NOMO-1 treated with DMSO at 0.1 percent for 48 hours (cell line): ENCODE measurements around the gene PRIMA1.

Experiments
- DNase-seq: peaks from one replicate; lab custom pipeline; 2025; ENCODE audit not compliant: unreplicated experiment; lab: John Stamatoyannopoulos, UW

The PRIMA1 gene

DNA sequence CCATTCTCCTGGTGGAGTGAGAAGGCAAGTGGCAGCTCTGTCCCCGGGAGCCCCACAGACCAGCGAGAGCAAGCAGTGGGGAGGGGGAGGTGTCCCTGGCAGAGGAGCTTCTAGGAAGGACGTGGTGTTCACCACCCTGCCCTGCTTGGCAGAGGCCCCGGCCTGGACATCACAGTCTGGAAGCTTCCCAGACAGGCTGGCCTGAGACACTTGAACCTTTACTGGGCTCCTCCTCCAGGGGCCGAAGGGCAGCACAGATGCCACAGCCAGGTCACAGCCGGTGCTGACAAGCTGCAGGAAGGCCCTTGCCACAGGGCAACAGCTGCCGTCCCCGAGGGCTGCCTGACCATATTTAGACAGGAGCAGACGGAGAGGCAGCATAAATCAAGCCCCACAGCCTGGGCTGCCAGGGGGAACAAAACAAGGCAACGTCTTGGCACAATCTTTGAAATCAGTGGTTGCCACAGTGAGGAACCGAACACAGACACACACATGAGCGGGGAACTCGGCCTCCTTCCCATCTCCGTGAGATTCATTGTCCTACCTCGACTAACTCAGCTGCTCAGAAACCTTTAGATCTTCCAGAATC lies 28.5 kb downstream of the PRIMA1 start:
- no peak for DNase-seq

DNA sequence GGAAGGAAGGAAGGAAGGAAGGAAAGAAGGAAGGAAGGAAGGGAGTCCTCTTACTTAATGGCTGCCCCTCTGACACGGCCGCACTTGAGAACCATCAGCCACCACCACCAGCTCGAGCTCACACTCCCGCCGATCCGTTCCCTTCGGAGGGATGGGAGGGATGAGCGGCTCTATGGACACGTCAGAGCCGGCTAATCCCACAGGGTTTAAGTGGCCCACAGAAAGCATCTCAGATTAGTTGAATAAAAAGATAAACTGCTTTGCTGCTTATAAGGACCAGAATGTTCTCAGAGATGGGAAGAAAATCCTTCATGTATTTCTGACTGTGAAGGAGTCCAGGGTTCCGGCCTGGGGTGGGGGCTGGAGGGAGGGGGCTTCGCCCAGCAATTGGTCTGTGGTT lies 31.1 kb downstream of the PRIMA1 start:
- DNase-seq, result no peak

DNA sequence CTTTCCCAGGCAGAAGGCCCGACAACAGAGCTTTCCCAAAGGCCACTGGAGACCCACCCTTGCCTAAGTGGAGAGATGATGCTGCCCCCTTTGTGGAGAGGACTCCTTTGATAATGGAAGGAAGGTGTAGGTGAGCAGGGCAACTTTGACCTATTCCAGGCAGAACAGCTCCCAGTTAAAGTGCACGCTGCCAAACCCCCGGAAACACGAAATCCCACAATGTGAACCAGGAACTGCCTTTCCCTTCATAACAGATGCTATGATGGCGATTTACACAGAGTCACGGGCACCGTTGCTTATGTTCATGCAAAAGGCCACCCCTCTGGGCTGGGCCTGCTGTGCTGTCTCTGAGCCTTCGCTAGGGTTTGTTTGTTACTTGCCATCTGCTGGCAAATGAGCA lies 34.6 kb downstream of the PRIMA1 start:
- no peak for DNase-seq

DNA sequence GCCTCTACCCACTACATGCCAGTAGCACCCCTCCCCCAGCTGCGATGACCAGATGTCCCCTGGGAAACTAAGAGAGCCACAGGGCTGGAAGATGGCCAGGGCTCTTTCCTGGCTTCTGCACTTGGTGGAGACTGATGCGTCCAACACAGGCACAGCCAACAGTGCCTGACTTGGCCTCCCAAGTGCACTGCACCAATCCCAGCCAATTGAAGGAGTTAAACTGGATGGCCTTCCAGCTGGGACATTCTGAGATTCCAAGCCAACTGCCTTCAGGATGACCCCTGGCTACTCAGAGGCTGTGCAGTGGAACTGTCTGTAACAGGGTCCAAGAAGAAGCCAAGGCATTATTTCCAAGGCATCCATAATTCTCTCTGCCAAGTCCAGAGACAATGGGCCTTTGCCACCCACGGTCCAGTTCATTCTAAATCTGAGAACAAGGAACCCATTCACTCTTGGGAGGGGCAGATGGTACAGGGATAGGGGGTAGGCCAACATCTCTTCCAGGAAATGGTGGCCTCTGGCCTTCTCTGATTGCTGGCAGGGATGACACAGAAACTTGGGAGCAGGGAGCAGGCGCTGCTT lies 35.2 kb downstream of the PRIMA1 start:
- DNase-seq, result no peak

DNA sequence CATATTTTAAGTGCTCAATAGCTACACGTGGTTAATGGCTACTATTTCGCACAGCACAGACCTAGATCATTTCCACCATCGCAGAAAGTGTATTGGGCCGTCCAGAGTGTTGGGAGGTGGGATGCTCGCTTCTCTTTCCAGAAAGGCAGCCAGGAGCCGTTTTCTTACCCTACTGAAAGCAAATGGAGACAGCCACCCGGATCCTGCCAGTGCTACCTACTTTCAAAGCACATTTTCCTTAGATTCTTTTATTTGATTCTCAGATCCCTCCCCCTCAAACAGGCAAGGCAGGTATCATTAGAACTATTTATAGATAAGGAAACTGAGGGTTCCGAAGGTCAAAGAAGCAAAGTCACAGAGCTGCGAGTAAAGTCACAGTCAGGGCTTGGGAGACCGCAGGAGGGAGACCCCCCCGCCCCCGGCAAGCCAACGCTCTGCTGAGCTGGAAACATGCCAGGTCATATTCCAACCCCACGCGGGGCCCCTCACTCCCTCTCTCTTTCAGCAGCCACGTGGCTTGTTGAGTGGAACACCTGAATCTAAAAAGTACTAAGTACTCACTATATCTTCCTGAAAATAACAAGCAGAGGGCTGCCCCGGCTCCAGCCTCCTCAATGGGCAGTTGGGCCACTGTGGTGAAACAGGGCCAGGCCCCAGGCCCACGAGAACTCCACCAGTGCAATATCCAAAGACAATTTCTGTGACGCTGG lies 36.2 kb downstream of the PRIMA1 start:
- DNase-seq, result no peak

DNA sequence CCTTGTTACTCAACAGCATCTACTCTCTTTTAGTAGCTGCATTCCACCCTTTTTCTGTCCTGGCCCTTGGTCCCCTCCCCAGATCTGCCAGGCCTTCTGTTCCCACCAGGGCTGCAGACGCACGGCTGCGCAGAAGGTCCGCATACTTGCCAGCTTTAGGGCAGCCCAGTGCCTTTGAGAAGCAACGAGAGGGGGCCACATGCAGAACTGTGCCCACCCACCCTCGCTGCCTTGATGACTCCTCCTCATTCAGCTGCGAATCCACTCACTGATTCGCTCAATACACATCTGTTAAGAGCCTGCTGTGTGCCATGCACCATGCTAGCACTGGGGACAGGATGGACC lies 39.2 kb downstream of the PRIMA1 start:
- DNase-seq, result no peak

DNA sequence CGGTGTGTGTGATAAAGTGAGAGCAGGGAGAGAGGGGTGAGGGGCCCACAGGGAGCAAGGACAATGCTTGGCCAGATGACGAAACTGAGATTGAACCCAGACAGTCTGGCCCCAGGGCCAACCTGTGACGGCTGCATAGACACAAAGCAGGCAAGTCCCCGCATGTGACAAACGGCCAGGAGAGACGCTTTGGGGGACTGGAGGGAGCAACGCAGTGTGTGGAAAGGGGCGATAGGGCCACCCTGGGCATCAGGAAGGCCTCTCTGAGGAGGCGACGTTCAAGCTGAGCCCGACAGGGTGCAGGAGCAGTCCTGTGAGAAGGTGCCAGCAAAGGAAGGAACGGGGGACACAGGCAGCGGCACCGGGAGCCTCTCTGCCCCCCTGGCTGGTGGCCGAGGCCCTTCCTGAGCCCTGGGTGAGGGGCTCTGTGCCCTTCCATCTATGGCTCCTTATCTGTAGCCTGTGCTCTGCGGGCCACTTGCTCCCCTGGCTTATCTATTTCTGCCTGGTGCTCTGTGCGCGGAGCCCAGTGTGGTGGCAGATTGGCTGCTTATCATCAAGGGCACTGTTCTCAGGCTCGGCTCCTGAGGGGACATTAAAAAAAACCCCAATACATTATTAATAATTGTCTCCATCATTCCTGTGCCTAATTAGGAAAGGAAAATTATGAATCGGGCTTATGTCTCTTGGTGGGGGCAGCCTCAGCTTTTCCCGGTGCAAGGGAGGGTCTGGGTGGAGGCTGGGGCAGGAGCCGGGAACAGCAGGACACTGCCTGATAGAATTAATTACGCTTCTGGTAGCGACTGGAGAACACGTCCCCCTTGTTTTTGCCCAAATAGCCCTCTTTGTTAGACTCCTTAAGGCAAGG lies 39.8 kb downstream of the PRIMA1 start:
- DNase-seq, result no peak

DNA sequence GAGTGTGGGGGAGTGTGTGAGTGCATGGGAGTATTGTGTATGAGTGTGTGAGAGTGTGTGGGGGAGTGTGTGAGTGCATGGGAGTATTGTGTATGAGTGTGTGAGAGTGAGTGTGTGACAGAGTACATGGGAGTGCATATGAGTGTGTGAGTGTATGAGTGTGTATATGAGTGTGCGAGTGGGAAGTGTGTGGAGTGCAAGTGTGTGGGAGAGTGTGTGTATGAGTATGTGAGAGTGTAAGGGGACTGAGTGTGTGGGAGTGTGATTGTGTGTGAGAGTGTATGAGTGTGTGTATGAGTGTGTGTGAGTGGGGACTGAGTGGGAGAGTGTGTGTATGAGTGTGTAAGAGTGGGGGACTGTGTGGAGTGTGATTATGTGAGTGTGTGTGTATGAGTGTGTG lies 40.7 kb downstream of the PRIMA1 start:
- no peak for DNase-seq

DNA sequence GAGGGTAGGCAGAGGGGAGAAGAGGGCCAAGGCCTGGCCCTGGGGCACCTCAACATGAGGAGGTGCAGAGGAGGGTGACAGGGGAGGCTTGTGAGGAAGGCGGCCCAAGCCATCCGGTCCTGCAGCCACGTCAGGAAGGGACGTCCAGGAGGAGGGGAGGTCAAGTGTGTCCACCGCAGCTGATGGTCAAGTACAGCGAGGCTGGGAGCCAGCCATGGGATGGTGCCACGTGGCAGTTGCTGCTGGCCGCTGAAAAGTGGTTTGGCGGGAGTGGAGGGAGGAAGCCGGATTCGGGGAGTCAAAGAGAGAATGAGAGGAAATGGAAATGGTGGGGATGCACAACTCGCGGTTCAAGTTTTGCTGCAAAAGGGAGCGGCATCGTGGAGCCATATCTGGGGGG lies 41.2 kb downstream of the PRIMA1 start:
- DNase-seq, result no peak

DNA sequence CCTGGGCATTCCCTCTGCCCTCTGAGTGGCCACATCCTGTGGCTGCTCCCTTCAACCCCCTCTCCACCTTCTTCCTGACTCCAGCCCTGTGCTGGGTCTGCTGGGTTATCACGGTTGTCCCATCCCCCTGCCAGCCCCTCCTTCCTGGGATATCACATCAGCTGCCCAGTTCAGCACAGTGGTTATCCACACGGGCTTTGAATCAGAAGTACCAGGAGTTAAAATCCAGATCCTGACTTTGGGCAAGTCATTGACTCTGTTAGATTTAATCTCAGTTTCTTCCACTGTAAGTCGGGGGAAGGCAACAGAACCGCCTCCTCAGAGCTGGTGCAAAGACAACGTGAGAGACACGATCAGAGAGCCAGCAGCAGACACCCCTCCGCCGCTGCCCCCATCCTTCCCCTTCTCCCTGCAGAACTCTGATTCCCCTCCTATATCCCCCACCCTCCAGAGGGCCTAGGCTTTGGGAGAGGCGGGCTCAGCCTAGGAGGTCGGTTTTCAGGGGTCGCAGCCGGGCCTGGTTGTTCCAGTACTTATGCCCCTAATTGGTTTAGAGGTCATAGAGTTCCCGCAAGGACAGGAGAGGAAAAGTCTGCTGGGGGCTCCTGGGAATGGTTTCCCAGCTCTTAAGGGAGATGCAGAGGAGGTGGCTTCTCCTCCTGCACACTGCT lies 42.5 kb downstream of the PRIMA1 start:
- DNase-seq, result no peak

DNA sequence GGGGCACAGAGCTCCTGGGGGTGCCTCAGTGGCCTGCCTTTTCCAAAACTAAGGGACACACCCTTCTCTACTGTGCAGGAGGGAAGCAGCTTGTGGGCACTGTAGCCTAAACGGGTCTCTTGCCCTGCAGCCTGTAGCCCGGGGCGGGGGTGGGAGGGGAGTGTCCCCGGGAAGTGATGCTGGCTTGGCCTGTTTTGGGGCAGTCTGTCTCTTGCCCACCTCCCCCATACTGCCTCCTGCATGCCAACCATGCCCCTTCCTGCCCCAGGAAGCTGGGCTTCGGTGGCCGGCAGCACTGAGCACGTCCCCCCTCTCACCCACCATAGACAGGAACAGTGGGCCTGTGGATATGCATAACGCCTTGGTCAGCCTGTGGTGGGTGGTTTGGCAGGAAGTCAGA lies 43.4 kb downstream of the PRIMA1 start:
- no peak for DNase-seq

DNA sequence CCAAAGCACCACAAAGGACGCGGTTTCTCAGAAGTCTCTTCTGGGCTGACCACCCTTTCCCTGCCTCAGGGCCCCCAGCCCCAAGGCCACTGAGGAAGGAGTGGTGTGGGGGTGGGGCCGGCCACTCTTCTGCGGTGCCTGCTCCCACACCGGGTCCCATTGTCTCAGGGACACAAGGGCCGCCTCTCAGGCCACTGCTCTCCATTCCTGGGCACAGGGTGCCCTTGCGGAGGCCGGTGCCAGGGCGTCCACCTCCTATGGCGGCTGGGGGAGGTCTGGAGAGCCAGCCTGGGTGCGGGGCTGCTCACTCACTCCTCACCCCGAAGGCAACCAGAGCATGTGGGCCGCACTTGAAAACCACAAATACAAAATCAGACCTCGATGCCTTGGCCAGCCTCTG lies 44.1 kb downstream of the PRIMA1 start:
- no peak for DNase-seq

DNA sequence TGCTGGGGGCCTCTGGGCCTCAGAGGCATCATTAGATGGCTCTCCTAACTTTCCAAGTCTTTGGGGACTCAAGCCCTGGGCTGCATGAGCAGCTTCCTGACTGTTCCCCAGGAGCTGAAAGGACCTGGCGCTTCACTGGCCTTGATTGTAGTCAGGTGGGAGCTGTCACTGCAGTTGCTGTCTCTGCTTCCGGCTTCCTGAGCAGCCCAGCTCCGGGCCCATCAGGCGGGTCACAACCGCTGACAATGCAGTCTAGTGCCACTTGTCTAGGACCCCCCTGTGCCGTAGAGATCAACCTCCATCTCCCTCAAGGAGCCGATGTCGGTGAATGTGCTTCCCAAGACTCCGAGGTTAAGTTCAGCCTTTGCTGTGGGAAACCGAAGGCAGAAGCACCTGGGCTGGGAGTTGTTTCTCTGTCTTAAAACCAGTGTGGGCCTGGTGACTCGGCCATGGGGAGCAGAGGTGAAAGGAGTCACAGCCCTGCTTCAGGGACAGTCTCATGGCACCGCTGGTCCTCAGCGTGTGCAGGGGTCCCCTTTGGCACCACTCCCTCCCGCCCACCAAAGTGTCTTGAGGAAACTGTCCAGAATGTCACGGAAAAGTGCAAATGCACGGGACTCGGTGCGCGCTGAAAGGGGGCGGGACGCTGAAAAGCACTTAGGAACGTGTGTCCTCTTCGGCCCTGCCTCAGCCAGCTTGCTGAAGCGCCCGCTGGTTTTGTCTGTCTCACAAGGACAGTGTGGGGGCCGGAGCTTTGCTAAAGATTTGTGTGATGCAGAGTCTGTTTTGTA lies 44.8 kb downstream of the PRIMA1 start:
- no peak for DNase-seq

DNA sequence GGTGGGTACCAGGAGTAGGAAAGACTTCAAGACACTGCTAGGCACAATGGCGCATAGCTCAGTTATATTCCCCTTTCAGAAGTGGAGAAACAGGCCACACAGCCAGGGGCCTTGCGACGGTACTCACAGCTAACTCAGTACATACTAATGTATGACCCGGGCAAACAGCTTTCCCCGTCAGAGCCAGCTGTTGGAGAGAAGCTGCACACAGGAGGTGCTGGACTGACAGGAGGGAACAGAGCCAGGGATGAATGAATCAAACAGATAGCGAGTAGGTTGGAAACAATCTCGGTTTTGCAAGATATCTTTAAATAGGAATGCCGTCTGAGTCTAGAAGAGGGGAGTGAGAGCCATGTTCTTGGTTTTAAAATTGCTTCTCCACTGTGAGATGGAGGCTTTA lies 45.5 kb downstream of the PRIMA1 start:
- no peak for DNase-seq

DNA sequence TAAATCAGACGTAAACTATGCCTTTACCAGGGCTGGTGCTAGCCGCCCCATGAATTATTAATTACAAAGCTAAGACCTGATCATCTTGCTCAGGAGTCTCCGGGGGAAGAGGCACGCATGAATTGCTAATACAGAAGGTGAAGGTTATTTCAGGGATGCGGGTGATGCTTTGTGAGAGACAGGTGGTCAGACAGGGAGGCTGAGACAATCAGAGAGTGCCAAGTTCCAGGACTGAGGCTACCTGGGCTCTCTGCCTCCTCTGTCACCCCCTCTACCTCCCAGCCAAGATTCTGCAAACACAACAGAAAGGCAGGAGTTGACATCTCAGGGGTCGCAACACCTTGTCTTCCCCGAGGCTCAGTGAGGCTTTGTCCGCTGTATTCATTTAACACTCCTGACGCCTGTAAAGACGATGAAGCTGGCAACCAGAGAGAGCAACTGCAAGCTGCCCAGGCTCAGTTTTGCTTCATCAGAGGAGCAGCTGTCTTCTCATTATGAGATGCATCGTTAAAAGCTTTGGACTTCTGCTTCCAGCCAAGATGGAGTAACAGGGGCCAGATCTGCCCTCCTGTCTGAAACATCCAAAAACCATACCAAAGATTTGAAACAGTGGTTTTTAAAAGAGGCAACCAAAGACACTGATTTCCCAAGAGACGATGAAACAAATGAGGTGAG lies 46.6 kb downstream of the PRIMA1 start:
- DNase-seq, result no peak

DNA sequence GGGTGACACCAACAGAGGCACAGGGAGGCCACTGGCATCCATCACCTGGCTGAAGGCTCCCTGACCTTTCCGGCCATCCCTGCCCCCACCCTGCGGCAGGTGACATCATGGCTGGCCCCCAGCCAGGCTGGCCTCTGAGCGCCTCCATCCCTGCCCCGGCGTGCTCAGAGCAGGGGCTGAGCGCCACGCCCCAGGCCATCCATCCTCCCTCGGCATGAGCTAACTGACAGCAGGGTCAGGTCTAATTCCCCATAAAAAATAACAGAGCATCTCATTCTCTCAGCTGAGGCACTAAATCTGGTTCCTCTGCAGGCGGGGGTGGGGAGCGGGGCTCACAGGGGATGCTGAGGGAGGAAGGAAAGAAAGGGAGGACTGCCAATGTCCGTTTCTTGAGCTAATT lies 50.7 kb downstream of the PRIMA1 start:
- DNase-seq, result no peak

DNA sequence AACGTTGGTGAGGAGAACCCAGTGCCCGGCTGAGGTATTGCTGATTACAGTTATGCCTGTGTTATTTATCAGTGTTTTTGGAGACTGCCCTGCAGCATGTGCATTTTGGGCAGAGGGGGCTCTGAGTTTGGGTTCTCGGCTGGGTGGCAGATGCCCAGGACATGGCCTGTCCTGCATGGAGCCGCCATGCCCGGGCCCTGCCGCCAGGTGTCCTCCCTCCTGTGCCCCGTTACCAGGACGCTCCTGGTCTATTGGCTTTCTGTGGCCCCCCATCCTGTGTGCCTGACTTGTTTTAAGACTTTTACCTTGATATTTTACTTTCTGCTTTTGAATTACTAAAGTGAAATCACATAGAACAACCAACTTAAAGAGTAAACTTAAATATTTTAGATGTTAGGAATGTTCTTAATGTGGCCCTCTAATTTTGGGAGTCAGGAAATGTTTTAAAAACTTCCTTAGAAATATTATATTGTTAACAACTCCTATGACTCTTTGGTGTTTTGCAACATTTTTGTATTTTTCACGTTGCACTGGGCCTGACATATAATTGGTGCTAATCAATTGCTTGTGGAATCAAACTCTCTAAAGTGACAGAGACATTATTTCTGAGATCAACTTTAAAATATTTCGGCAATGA lies 51.8 kb downstream of the PRIMA1 start:
- no peak for DNase-seq

DNA sequence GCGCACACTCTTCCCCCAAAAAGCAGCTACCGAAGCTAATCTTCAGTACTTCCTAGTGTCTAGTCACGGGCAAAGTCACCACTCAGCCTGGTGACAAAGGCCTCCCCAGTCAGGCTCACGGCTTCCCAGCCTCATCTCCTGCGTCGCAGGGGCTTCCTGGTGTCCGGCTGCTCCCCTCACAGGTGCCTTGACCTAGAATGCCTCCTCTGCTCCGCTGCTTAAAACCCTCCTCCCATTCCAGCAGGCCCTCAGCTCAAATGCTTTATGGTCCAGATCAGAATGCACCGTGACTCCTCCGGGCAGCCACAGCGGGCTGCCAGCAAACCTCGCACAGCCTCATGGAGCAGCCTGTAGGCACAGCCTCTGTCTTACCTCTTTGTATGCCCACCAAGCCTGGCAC lies 53.1 kb downstream of the PRIMA1 start:
- no peak for DNase-seq

DNA sequence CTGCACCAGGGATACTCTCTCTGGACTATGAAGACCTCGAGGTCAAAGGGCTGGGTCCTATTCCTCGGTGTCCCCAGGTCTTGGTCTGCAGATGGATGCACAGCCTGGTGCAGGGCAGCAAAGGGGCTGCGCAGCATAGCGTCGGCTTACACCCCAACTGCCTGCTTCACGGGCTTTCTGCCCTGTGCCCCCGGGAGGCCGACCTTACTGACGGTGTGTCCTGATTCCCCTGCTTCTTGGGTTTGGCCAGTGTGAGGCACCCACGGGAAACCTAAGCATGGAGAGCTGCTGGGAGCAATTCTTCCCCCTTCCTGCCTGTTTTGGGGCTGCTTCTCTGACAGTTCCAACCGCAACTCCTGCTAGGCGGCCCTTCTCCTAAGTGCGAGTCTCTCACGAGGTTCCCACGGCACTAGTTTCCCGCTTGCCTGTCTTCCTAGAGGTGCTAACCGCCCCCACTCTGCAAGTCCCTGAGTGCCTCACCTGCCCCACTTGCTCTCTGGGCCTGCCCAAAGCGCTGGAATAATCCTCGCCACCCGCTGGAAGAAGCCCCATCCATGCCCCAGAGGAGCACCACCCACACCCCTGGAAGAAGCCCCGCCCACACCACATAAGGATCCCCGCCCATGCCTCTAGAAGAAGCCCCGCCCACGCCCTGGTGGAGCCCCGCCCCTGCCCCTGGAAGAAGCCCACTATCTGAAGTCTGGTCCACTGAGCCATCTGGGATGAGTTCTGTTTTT lies 54.0 kb downstream of the PRIMA1 start:
- DNase-seq, result no peak
